ENCODE data around the gene NRCAM. TPM values are rescaled to one million over a fixed set of nuclear protein-coding genes. Genes with fewer than 3 reads are reported as not detected.

NRCAM gene
- total RNA-seq, 4 donors from 2014 or later, result 1.3 to 4.7 (median 2.2) TPM

DNA sequence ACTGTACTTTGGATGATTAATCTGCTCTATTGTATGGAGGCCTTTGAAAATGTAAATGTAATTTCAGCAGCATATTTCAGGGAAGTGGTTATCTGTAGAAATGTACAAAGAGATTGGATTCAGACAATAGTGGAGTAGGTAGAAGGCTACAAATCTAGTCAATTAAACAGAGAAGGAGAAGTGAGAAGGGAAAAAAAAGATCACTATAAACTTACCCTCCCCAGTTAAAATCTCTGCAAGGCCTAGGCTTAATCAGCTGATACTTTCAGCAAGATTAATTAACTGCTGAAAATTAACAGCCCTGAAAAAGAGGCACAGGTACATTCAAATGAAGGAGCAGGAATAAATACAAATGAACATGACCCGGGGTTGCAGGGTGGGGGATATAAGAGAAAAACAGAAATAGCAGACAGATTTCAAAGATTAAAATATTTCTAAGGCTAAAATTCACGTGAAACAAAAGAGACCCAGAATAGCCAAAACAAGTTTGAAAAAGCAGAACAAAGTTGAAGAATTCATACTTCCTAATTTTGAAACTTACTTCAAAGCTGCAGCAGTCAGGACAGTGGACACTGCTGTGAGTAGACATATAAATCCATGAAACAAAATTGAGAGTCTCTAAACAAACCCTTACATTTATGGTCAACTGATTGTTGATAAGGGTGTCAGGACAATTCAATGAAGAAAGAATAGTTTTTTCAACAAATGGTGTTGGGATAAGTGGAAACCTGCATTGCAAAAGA lies 96.0 kb downstream of the NRCAM start:
- H3K4me3 ChIP-seq, result no peak overlapping the region
- H3K9me3 ChIP-seq, result no peaks in the 10 kb centered on the region
- no peaks in the 10 kb centered on the region for H3K36me3 ChIP-seq
- ATAC-seq, result no peak
- H3K27ac ChIP-seq, result no peak overlapping the region
- H3K27me3 ChIP-seq, result no peaks in the 10 kb centered on the region
- WGBS, 2 donors (ENCODE audit: low coverage in 1 of 2), result 67 to 76% methylated on average over 2 of the region's 2 CpGs
- H3K4me1 ChIP-seq, result no peaks in the 10 kb centered on the region
- no peak for TF ChIP-seq POLR2A (IDR thresholded peaks at IDR 0.05)
- TF ChIP-seq EP300 (IDR thresholded peaks at IDR 0.05), result no peak
- TF ChIP-seq, protein P1, sequence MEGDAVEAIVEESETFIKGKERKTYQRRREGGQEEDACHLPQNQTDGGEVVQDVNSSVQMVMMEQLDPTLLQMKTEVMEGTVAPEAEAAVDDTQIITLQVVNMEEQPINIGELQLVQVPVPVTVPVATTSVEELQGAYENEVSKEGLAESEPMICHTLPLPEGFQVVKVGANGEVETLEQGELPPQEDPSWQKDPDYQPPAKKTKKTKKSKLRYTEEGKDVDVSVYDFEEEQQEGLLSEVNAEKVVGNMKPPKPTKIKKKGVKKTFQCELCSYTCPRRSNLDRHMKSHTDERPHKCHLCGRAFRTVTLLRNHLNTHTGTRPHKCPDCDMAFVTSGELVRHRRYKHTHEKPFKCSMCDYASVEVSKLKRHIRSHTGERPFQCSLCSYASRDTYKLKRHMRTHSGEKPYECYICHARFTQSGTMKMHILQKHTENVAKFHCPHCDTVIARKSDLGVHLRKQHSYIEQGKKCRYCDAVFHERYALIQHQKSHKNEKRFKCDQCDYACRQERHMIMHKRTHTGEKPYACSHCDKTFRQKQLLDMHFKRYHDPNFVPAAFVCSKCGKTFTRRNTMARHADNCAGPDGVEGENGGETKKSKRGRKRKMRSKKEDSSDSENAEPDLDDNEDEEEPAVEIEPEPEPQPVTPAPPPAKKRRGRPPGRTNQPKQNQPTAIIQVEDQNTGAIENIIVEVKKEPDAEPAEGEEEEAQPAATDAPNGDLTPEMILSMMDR (IDR thresholded peaks at IDR 0.05), result no peak
- no peak for TF ChIP-seq POLR2AphosphoS5 (IDR thresholded peaks at IDR 0.05)

DNA sequence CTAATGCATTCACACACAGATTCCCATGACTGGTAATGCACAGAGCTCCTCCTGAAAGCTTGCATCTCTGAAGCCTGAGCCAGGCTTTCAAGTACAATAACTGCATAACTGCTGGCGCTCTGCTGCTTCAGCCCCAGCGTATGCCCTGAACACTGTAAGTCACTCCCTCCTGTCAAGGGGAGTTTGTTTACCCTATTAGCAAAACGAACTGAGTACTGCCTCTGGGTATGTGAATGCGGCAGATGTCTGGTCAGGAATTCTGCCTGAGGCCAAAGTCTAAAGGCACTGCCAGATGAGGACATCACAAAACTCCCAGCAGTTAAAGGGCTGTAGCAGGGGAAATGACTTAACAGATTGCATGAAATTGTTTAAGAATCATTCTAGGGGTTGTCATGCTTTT lies 97.7 kb downstream of the NRCAM start:
- TF ChIP-seq POLR2AphosphoS5 (IDR thresholded peaks at IDR 0.05) (no peak), EP300 (IDR thresholded peaks at IDR 0.05) (no peak), POLR2A (IDR thresholded peaks at IDR 0.05) (no peak)
- TF ChIP-seq, protein P1 (IDR thresholded peaks at IDR 0.05), result no peak
- no peak overlapping the region for H3K27ac ChIP-seq
- H3K36me3 ChIP-seq, result no peaks in the 10 kb centered on the region
- no peaks in the 10 kb centered on the region for H3K4me1 ChIP-seq
- H3K9me3 ChIP-seq, result no peaks in the 10 kb centered on the region
- WGBS, 2 donors (ENCODE audit: low coverage in 1 of 2), result 30 to 42% methylated on average over 4 of the region's 4 CpGs
- ATAC-seq, result no peak
- no peak overlapping the region for H3K4me3 ChIP-seq
- H3K27me3 ChIP-seq, result no peaks in the 10 kb centered on the region

DNA sequence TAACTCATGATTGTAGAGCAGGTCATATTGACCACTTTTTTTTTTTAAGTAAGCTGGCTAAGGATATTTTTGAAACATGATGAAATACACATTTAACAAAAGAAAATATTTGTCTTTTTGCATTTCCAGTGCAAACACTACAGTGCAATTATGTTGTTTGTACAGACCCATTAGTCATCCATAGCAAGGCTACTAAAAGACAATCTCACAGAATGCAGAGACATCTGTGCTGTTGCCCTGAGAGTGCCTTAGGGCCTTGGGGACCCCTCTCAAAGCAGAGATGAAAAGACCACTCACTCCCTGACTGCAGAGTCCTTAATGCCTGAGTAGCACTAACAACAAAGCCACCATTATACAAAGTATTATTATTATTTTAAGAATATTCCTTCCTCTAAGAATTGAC lies 104.5 kb downstream of the NRCAM start:
- H3K36me3 ChIP-seq, result no peaks in the 10 kb centered on the region
- no peak overlapping the region for H3K4me3 ChIP-seq
- TF ChIP-seq EP300 (IDR thresholded peaks at IDR 0.05), result no peak
- ATAC-seq, result no peak
- H3K9me3 ChIP-seq, result no peaks in the 10 kb centered on the region
- H3K4me1 ChIP-seq, result no peaks in the 10 kb centered on the region
- no peaks in the 10 kb centered on the region for H3K27me3 ChIP-seq
- no peak overlapping the region for H3K27ac ChIP-seq

DNA sequence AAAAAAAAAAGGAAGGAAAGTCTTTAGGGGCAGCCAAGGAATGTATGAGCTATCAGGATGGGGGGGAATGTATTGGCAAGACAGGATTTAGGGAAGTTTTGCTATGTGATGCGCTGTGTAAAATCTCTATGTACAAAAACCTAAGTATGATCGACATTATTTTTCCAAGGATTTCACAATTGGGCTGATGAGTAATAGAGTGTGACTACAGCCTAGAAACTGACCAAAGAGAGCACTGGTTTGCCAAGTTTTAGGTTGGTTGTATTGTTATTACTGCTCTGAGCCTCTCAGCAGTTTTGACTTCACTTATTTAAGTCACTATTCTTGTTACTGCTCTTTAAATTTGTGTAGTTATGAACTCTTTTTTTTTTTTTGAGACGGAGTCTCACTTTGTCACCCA lies 107.3 kb downstream of the NRCAM start:
- H3K9me3 ChIP-seq, result no peaks in the 10 kb centered on the region
- H3K27ac ChIP-seq, result no peak overlapping the region
- no peak overlapping the region for H3K4me3 ChIP-seq
- H3K36me3 ChIP-seq, result no peaks in the 10 kb centered on the region
- H3K27me3 ChIP-seq, result no peaks in the 10 kb centered on the region
- H3K4me1 ChIP-seq, result no peaks in the 10 kb centered on the region
- TF ChIP-seq POLR2AphosphoS5 (IDR thresholded peaks at IDR 0.05) (no peak), POLR2A (IDR thresholded peaks at IDR 0.05) (no peak), EP300 (IDR thresholded peaks at IDR 0.05) (no peak)
- TF ChIP-seq, protein P1 (IDR thresholded peaks at IDR 0.05), result no peak
- WGBS, 2 donors (ENCODE audit: low coverage in 1 of 2), result 82 to 94% methylated on average over 3 of the region's 3 CpGs
- ATAC-seq, result no peak

DNA sequence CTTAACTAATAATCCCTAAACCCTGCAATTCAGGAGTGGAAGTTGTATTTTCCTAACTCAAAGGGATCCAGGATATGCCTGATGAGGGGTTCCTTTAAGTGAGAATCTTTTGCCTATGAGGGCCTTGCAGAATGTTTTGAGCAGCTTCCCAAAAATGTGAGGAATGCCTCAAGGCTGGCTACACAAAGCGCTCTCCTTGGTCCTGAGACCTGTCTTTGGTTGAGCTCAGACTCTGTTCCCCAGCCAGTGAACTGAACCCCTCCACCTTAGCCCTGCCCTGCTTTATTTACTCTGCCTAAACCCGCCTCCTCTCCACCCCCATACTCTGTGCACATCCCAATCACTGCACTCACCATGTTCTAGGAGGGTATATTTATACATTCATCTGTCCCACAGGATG lies 108.6 kb downstream of the NRCAM start:
- H3K9me3 ChIP-seq, result no peaks in the 10 kb centered on the region
- no peak overlapping the region for H3K4me3 ChIP-seq
- ATAC-seq, result no peak
- H3K27me3 ChIP-seq, result no peaks in the 10 kb centered on the region
- TF ChIP-seq POLR2A (IDR thresholded peaks at IDR 0.05) (no peak), EP300 (IDR thresholded peaks at IDR 0.05) (no peak), POLR2AphosphoS5 (IDR thresholded peaks at IDR 0.05) (no peak)
- TF ChIP-seq, protein P1 (IDR thresholded peaks at IDR 0.05), result no peak
- H3K36me3 ChIP-seq, result no peaks in the 10 kb centered on the region
- no peak overlapping the region for H3K27ac ChIP-seq
- no peaks in the 10 kb centered on the region for H3K4me1 ChIP-seq
- 15% methylated on average over 2 of the region's 2 CpGs; no CpG with 5 or more reads in 1 of the 2 donors for WGBS, 2 donors (ENCODE audit: low coverage in 1 of 2)

All from gastroesophageal sphincter (tissue), 4 donors.